ENCODE measurements around the gene ANKZF1. TPM values are rescaled to one million over a fixed set of nuclear protein-coding genes. Genes with fewer than 3 reads are reported as not detected.

ANKZF1 gene
- total RNA-seq, 2 donors from 2014 or later = 92.5 to 93.5 TPM

DNA sequence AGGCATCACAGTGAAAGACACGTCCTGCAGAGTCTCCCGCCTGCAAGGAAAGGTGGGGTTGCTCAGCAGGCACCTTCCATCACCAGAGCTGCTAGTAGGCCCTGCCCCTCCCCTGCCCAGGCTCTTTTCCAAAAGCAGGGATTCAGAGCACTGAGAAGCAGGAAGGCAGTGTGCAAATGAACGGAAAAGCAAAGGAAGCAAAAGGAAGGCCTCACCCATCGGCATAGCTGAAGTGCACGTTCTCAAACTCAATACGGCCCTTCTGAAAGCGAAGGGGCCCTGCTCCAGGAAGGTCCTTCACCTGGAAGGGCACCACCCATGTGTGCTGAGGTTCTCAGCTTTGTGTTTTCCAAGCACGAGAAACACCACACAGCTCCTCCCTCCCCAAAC lies 16.6 kb upstream of the ANKZF1 start:
- Mint-ChIP-seq H3K36me3 (ENCODE audit: low read depth) (no peaks in the 10 kb centered on the region), H3K27ac (no peak overlapping the region), H3K4me1 (peaks cover 19% of the 10 kb centered on the region), H3K4me3 (no peak overlapping the region), H3K27me3 (no peaks in the 10 kb centered on the region)
- DNase-seq (no peak), ATAC-seq (no peak)
- no peaks in the 10 kb centered on the region for H3K9me3 ChIP-seq (ENCODE audit: control insufficient read depth, low read length, poor library complexity, severe bottlenecking)

DNA sequence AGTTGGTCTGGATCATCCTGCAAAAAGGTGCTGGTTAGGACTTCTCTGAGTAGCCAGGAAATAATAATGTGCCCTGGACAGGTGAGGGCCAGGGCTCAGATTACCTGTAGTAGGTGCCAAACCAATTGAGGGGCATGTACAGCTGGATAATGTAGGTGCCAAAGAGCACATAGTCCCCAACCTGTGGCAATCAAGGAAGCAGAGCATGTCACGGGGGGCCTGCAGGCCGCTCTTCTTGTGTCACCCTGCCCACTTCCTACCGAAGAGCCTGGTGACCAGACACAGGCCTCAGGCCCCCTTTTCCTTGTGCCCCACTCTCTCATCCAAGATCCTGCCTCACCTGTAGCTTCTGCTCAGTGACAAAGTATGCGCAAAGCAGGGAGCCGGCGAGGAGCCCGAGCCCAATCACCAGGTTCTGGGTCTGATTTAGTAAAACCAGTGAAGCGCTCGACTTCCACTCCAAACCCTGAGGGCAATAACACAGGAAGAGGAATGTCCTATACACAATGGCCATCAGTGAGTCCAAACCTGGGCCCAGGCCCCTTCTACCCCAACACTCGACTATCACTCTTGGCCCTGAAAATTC lies 16.0 kb upstream of the ANKZF1 start:
- Mint-ChIP-seq H3K36me3 (ENCODE audit: low read depth) (no peaks in the 10 kb centered on the region), H3K4me1 (peaks cover 15% of the 10 kb centered on the region), H3K27ac (no peak overlapping the region), H3K4me3 (no peak overlapping the region), H3K27me3 (no peaks in the 10 kb centered on the region)
- H3K9me3 ChIP-seq (ENCODE audit: control insufficient read depth, low read length, poor library complexity, severe bottlenecking) = no peaks in the 10 kb centered on the region
- no peak for DNase-seq
- ATAC-seq = no peak

DNA sequence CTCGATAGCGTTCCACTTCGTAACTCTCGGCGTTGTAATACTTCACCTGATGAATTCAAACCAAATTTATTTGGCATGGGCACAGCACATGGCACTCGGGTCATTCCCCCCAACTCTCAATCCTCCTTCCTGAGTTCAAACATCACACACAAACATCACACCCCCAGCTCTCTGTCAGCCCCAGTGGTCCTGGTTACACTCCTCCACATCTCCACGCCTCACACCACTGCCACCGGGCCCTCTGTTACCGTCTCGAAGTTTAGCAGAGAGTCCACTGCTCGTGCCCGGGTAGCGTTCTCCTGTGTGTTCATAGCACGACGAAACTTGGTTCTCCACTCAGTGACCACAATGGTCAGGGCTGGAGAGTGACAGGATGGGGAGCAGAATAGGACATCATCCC lies 15.5 kb upstream of the ANKZF1 start:
- H3K36me3 Mint-ChIP-seq (ENCODE audit: low read depth) = no peaks in the 10 kb centered on the region
- H3K27ac Mint-ChIP-seq = no peak overlapping the region
- peaks cover 14% of the 10 kb centered on the region for H3K4me1 Mint-ChIP-seq
- H3K9me3 ChIP-seq (ENCODE audit: control insufficient read depth, low read length, poor library complexity, severe bottlenecking) = no peaks in the 10 kb centered on the region
- H3K4me3 Mint-ChIP-seq = no peak overlapping the region
- ATAC-seq = no peak
- no peaks in the 10 kb centered on the region for H3K27me3 Mint-ChIP-seq
- no peak for DNase-seq

DNA sequence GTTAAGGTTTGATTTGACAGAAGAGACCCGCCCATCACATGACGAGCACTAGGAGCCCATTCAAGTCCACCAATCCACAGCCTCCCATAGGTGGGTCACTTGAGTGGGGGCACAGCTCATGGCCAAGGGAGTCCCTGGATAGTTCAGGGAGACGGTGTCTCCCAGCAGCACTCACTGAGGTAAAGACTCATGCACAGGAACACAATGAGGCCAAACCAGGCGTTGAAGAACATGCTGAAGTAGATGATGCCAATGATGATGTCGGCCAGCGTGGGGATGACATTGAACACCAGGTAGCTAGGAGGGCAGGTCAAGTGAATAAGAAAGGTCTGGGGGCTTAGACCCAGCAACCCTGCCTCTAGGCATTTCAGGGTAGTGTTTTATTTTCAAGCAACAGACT lies 14.8 kb upstream of the ANKZF1 start:
- no peaks in the 10 kb centered on the region for H3K36me3 Mint-ChIP-seq (ENCODE audit: low read depth)
- H3K9me3 ChIP-seq (ENCODE audit: control insufficient read depth, low read length, poor library complexity, severe bottlenecking) = no peaks in the 10 kb centered on the region
- peaks cover 11% of the 10 kb centered on the region for H3K4me1 Mint-ChIP-seq
- ATAC-seq (no peak), DNase-seq (no peak)
- no peak overlapping the region for H3K4me3 Mint-ChIP-seq
- H3K27me3 Mint-ChIP-seq = no peaks in the 10 kb centered on the region
- H3K27ac Mint-ChIP-seq = no peak overlapping the region

DNA sequence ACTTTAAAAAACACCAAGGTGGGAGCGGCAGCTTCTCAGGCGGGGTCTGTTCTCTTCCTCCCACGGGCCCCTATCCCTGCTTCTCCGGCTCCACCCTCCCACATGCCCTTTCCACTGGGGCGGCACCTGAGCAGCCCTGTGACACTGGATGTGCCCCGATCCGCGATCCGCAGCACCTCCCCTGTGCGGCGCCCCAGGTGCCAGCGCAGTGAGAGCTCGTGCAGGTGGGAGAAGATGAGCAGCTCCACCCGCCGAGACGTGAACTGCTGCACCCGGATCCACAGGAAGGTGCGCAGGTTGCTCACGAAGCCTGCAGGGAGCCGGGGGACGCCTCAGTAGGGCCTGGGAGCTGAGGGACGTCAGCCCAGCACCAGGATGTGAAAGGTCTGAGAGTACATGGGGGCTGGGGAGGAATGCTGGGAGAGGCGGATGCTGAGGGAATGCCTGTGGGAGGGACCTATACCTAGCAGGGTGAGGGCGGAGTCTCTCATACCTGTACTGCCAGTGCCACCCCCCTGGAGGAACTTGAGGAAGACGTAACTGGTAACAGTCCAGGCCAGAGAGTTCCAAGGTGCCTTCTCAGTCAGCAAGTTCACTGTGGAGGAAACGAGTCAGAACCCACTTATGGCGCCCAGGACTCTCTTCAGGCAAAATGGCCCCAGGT lies 13.6 kb upstream of the ANKZF1 start:
- peaks cover 10% of the 10 kb centered on the region for H3K4me1 Mint-ChIP-seq
- H3K4me3 Mint-ChIP-seq = no peak overlapping the region
- H3K27ac Mint-ChIP-seq = no peak overlapping the region
- DNase-seq (no peak), ATAC-seq (no peak)
- no peaks in the 10 kb centered on the region for H3K9me3 ChIP-seq (ENCODE audit: control insufficient read depth, low read length, poor library complexity, severe bottlenecking)
- H3K36me3 Mint-ChIP-seq (ENCODE audit: low read depth) = no peaks in the 10 kb centered on the region
- no peaks in the 10 kb centered on the region for H3K27me3 Mint-ChIP-seq

DNA sequence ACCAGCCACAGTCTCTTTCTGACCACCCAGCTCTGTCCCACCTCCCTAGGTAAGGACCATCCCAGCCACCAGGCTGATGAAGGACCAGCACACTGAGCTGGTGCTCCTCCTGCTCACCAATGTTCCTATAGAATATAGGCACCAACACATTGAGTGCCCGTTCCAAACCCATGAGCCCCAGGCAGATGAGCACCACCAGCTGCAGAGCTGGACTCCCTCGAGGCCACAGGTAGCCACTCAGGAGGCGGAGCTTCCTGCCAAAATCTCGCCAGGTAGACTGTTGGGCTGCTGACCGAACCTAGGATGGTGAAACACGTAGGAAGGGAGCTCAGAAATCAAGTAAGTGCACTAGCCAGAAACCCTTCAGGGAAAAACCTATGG lies 13.1 kb upstream of the ANKZF1 start:
- no peak for DNase-seq
- H3K4me1 Mint-ChIP-seq = peaks cover 9% of the 10 kb centered on the region
- no peak overlapping the region for H3K4me3 Mint-ChIP-seq
- no peak for ATAC-seq
- no peak overlapping the region for H3K27ac Mint-ChIP-seq
- H3K9me3 ChIP-seq (ENCODE audit: control insufficient read depth, low read length, poor library complexity, severe bottlenecking) = no peaks in the 10 kb centered on the region
- H3K27me3 Mint-ChIP-seq = no peaks in the 10 kb centered on the region
- peaks cover 2% of the 10 kb centered on the region for H3K36me3 Mint-ChIP-seq (ENCODE audit: low read depth)

DNA sequence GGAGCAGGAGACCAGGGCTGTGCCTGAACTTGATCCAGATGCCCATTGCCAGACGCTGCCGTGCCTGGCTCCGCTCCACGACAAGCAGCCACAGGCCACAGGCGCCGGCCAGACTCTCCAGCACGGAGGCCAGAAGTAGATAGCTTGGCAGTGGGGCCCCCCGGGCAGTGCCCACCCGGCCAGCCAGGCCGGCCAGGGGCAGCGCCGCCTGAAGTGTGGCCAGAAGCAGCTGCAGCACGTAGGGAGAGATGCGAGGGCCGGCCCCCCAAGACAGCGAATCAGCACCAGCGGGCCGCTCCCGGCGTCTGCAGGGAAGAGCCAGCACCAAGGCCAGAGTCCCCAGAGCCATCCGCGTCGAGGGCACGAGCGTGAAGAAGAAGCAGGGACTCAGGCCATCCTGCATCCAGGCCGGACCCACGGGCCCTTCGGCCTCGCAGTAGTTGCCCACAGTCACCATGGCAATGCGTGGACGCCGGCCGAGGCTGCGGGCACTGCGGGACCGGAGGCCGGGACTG lies 11.3 kb upstream of the ANKZF1 start:
- peak overlapping the region; percentile 89 for H3K4me3 Mint-ChIP-seq
- H3K4me1 Mint-ChIP-seq = peaks cover 10% of the 10 kb centered on the region
- no peaks in the 10 kb centered on the region for H3K27me3 Mint-ChIP-seq
- H3K9me3 ChIP-seq (ENCODE audit: control insufficient read depth, low read length, poor library complexity, severe bottlenecking) = no peaks in the 10 kb centered on the region
- H3K36me3 Mint-ChIP-seq (ENCODE audit: low read depth) = peaks cover 4% of the 10 kb centered on the region
- DNase-seq (peak in 1 of 3 donors; percentile 23), ATAC-seq (peak; percentile 50)
- peak overlapping the region; percentile 73 for H3K27ac Mint-ChIP-seq

DNA sequence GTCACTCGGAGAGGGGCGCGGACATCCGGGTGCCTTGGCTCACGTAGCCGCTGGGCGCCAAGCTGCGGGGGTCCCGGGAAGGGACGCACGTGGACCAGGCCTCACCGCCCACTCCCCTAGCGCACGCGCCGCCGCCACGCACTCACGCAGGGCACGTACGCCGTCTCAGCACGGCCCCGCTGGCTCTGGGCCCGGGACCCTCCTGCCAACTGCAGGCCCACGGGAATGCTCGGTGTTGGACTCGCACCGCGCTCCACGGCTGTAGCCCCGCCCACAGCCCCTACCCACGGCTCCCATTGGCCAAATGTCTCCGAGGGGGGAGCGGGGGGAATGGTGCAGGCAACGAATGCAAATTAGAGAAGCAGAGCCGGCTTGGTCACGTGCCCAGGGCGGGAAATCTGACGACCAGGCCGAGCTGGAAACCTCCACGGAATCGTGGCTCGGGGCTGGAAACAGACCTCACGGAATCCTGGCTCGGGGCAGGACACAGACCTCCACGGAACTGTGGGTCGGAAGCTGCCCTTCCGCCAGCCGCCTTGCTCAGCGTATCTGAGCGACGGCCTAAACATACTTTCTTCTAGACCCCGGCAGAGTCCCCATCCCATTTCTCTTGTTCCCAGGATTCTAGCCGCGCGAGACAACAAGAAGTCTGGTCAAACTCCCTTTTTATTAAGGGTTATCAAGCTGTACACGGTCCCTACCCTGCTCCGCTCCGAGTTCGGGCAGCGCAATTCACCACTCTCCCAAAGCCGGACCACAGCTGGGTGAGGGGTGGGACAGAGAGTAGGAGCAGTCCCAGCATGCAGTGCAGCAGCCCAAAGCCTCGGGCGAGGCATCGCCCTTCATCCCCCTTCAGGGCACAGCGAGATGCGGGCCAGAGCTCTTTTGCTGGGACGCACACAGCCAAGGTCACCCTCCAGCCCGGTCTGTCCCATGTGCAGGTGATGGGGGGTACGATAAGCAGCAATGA lies 10.6 kb upstream of the ANKZF1 start, which contains the start of gene ABCB6:
Gene ABCB6 (minus strand): TSS at position 227 of the 970 bp plus-strand sequence. CDS start 285 bp downstream, outside the sequence.
- H3K36me3 Mint-ChIP-seq (ENCODE audit: low read depth) = peaks cover 7% of the 10 kb centered on the region
- peak within 1 kb of the TSS; percentile 89 for H3K4me3 Mint-ChIP-seq
- H3K27ac Mint-ChIP-seq = peak within 1 kb of the TSS; percentile 73
- H3K9me3 ChIP-seq (ENCODE audit: control insufficient read depth, low read length, poor library complexity, severe bottlenecking) = no peaks in the 10 kb centered on the region
- H3K4me1 Mint-ChIP-seq = peaks cover 10% of the 10 kb centered on the region
- peak; percentile 92 for ATAC-seq
- H3K27me3 Mint-ChIP-seq = no peaks in the 10 kb centered on the region
- peak; percentile 76 to 82 (median 77) for DNase-seq

DNA sequence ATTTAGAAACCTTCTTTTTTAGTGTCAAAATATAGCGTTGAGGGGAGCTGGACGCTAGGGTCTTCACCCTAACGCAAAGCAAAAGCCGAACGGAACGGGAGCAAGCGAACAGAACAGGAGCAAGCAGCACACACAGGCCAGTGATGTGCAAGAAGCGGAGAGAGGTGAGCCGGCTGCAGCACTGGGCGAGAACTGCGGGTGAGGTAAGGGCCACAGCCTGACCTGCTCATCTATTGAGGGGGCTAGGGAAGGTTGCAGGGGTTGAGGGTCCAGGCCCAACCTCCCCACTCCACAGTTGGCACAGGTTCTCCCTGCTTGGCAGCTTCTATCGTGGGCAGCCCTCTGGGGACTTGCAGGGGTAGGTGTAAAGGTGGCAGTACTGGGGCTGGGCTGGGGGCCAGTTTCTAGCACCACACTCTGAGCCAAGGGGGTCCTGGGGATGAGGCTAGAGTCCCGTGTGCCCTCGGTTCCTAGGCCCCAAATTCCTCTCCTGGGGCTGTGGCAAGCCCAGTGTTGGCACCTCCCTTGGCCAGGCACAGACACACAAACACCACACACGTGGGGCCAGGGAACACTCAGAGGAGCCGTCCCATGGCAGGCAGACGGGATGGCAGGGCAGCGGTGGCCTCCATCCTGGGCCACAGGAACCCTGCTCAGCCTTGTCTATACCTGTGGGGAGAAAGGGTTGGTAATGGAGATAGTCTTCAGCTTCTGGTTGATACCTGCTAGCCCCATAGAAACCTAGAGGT lies 9.6 kb upstream of the ANKZF1 start:
- Mint-ChIP-seq H3K4me3 (peak overlapping the region; percentile 62), H3K36me3 (ENCODE audit: low read depth) (peaks cover 7% of the 10 kb centered on the region)

DNA sequence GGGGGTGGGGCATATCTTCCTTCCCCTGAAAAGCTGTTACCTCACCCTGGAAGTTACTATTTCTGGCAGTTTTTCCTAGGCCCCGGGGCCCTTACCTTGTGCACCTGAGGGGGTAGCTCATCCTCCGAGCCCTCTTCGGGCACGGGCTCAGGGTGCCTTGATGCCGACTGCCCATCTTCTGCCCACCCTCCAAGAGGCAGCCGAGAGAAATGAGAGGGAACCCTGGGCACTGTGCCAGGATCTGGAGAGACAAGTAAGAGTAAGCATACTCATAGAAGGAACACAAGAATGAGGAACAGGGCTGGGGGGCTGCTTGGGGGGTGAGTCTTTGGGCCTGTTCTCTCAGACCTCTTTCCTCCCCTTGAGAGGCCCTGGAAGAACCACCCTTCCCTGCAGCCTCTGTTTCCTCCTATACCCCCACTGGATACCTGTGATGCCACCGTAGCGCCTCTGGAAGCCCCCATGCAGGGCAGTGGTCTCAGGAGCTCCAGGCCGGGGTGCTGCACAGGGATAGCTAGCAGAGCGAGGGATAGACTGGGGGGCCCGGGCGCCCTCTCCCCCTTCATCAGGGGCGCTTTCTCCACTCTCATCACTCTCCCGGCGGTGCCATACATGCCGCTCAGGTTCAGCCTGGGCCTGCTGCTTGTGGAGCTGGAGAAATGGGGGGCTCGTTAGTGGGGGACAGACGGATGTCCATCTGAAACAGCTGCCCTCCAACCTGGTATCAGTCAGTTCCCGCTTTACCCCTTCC lies 8.8 kb upstream of the ANKZF1 start:
- H3K9me3 ChIP-seq (ENCODE audit: control insufficient read depth, low read length, poor library complexity, severe bottlenecking) = no peaks in the 10 kb centered on the region
- peaks cover 16% of the 10 kb centered on the region for H3K4me1 Mint-ChIP-seq
- no peak overlapping the region for H3K4me3 Mint-ChIP-seq
- H3K27me3 Mint-ChIP-seq = no peaks in the 10 kb centered on the region
- DNase-seq (no peak), ATAC-seq (no peak)
- peaks cover 7% of the 10 kb centered on the region for H3K36me3 Mint-ChIP-seq (ENCODE audit: low read depth)
- no peak overlapping the region for H3K27ac Mint-ChIP-seq

More for the DNA sequence above, 9.6 kb upstream of the ANKZF1 start:
- no peak for ATAC-seq
- H3K27me3 Mint-ChIP-seq = no peaks in the 10 kb centered on the region
- peaks cover 12% of the 10 kb centered on the region for H3K4me1 Mint-ChIP-seq
- no peak overlapping the region for H3K27ac Mint-ChIP-seq
- H3K9me3 ChIP-seq (ENCODE audit: control insufficient read depth, low read length, poor library complexity, severe bottlenecking) = no peaks in the 10 kb centered on the region
- no peak for DNase-seq

DNA sequence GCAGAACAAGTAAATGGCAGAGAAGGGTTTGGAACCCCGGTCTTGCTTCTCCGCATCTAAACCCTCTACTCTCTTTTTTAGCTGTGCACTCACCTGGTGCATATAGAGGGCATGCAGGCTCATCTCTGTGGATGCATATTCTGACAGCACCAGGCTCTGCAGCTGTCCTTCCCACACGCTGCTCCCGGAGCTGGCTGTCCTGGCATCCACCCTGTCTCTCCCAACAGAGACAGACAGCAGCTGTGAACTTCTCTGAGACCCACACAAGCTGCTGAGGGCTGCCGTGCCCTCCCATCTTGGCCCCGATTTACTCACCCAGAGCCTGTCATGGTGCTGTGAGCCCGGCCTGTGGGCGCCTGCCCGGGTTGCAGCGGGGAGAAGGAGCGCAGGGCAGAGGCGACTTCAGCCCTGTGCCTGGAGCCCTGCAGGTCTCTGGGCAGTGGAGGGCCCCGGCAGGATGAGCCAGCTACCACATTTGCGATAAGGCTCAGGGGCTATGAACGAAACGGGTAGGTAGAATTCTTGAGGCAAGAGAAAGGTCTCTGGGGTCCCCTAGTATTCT lies 7.6 kb upstream of the ANKZF1 start:
- no peaks in the 10 kb centered on the region for H3K9me3 ChIP-seq (ENCODE audit: control insufficient read depth, low read length, poor library complexity, severe bottlenecking)
- ATAC-seq = no peak
- Mint-ChIP-seq H3K4me1 (peaks cover 19% of the 10 kb centered on the region), H3K36me3 (ENCODE audit: low read depth) (peaks cover 7% of the 10 kb centered on the region), H3K27me3 (no peaks in the 10 kb centered on the region), H3K27ac (no peak overlapping the region), H3K4me3 (no peak overlapping the region)
- DNase-seq = no peak
